LNCaP clone FGC (cell line): ENCODE measurements around the gene OPCML.

Source experiments
- DNase-seq: peaks from one replicate; pipeline ENCODE4 v3.0.0-alpha.2; 2011; ENCODE audit warnings: low read depth
- H3K4me3 ChIP-seq: 2 replicates; pipeline ENCODE4 v1.5.1; 2011; ENCODE audit warnings: mild to moderate bottlenecking, low read depth, low read length, control low read depth
- TF ChIP-seq, protein P1 (sequence below): IDR thresholded peaks from 2 replicates; pipeline ENCODE4 v1.5.1; 2012; ENCODE audit warnings: mild to moderate bottlenecking; ENCODE audit not compliant: control insufficient read depth, insufficient read depth; ENCODE audit errors: extremely low read depth

The OPCML gene

DNA sequence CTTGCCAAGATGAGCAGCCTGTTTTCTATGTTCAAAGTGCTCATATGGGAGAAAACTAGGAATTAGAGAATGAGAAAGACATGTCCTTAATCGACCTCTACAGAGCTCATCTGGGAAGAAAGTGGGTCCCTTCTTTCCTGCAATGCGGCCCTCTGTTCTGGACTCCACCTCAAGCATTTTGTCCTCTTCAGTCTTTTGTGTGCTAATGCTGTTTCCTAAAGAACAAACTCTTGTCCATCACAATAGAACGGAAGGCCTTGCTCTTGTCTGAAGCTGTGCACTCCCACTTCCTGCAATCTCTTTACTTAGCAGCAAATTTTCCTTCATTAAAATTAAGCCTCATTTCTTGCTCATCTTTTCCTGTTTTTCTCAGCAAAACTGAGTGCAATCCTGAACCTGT is 206.6 kb downstream of the OPCML start:
- no peak overlapping the region for H3K4me3 ChIP-seq
- DNase-seq: no peak
- TF ChIP-seq, protein P1, sequence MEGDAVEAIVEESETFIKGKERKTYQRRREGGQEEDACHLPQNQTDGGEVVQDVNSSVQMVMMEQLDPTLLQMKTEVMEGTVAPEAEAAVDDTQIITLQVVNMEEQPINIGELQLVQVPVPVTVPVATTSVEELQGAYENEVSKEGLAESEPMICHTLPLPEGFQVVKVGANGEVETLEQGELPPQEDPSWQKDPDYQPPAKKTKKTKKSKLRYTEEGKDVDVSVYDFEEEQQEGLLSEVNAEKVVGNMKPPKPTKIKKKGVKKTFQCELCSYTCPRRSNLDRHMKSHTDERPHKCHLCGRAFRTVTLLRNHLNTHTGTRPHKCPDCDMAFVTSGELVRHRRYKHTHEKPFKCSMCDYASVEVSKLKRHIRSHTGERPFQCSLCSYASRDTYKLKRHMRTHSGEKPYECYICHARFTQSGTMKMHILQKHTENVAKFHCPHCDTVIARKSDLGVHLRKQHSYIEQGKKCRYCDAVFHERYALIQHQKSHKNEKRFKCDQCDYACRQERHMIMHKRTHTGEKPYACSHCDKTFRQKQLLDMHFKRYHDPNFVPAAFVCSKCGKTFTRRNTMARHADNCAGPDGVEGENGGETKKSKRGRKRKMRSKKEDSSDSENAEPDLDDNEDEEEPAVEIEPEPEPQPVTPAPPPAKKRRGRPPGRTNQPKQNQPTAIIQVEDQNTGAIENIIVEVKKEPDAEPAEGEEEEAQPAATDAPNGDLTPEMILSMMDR: no peak

DNA sequence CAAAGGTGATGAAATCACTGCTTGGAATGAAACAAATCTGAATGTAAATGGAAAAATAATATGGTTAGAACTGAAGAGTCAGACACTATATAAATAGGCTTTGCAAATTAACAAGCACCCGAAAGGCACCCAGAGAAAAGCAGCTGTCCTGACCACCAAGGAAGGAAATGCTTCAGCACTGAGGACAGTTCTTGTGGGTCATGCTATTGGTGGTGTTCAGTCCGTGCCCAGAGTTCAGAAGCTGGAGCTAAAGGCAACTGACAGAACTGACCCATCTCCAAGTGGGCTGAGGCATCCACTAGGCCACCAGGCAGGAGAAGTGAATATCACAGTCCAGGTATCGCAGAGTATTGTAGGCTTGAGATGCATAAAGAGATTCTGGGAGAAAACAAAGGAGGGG is 208.9 kb downstream of the OPCML start:
- no peak overlapping the region for H3K4me3 ChIP-seq
- DNase-seq: no peak
- TF ChIP-seq, protein P1: no peak

DNA sequence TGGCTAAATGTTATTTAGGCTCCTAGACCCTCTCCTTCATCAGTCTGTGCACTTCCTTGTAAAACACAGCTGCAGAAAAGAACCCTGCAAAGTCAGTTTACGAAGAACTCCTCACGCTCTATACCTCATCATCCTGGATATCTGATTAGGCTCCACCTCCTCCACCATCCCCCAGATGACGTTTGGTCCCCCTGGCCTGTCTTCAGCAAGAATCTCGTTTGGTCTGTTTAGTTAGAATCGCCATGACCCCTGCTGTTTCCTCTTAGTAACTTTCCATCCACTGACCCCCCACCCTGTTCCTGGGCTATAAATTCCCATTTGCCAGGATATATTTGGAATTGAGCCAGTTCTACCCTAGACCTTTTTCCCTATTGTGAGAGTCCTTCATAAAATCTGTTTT is 214.1 kb downstream of the OPCML start:
- no peak overlapping the region for H3K4me3 ChIP-seq
- TF ChIP-seq, protein P1: no peak
- DNase-seq: no peak

DNA sequence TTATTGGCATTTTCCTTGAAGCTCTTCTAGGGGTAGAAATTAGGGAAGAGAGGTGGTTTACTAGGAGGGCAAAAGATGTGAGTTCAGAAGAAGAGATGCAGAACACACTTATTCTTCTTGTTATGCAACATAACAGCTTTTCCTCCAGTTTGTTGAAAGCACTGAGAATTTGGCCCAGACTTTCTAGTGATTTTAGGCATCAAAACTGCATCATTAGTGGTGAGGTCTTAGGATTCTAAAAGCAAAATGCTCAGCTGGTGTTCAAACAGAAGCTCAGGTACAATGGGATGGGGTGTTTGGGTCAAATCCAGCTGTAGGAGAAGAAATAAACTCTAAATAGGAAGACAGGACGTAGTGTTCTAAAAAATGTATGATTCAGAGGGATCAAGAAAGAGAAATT is 221.1 kb downstream of the OPCML start:
- TF ChIP-seq, protein P1: no peak
- no peak for DNase-seq
- H3K4me3 ChIP-seq: no peak overlapping the region

DNA sequence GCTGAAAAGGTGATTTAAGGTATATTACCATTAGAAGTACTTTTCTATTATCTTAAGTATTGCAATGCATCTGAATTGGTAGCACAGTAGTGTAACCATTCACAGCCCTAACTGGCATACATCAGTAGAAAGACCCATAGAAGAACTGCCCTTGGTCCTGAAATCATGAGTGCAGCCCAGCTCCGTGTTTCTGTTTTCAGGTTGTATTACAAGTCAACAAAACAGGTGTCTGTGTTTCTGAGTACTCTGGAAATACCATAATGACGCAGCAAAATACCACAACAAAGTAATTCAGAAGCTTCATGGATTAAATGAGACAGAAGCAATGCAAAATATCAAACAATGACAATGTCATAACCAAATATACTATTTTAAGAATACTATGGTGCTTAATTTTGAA is 226.3 kb downstream of the OPCML start:
- H3K4me3 ChIP-seq: no peak overlapping the region
- no peak for DNase-seq
- TF ChIP-seq, protein P1: no peak

DNA sequence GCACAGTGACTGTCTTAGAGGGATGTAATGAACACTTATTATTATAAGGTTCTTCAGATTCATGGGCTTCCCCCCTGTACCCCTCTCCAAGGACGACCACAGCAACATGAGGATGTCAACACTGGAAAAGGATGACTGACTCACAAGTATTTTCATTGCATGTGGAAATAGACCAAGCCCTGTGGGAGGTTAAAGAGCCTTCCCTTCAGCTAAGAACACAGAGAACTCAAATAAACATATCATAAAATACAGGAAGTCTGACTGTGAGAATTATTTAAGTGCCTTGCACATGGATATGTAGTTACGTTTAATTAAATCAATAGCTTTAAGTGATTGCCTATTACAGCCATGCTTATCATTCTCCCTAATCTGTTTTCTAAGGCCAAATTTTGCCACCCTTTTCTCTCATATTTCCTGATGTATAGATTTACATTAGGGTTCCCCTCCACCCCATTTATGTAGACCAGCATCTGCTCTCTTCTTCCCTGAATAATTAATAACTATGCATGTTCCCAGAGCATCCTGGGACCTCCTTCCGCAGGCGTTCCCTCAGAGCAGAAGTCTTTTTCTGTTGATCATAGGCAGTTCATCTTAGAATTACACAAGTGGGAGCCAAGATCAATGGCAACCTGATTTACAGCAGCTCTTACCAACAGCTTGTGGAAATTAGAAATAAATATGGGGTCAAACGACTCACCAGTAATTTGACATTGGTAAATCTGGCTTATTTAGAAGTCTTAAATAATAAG is 226.9 kb downstream of the OPCML start:
- no peak for DNase-seq
- TF ChIP-seq, protein P1: no peak

DNA sequence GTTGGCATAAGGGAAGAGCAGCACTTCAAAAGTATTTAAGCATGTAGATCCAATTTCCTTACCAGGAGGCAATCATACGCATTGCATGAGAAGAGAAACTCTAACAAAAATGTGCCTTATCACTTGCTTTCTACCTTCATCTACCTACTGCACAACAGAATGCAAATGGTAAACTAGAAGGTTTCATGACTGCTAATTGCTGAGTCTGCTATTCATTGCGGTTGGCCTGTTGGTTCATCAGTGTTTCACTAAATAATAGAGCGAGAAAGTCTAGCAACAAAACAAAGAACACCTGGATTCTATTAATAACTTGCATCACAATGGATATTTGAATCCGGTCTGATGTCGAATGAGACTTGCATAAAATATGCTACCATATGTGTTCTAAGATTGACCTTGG is 229.0 kb downstream of the OPCML start:
- no peak overlapping the region for H3K4me3 ChIP-seq
- TF ChIP-seq, protein P1: no peak
- no peak for DNase-seq

More for the DNA sequence above, 226.9 kb downstream of the OPCML start:
- H3K4me3 ChIP-seq: no peak overlapping the region
